OCI-LY3 (cell line): ENCODE measurements around the gene MAP2K6.

ENCODE experiments used
- H2AFZ ChIP-seq: fragments of 200-600, 300-600 bp; shearing (Covaris generic); 2 replicates; pipeline ENCODE4 v1.6.0; 2014; ENCODE audit warnings: antibody characterized with exemption, low read depth, low read length
- H3K27ac ChIP-seq: fragments of 200-600, 300-600 bp; sonication (generic); 2 replicates; pipeline ENCODE4 v1.5.1; 2014; ENCODE audit warnings: mild to moderate bottlenecking, low read length, moderate library complexity, mixed read lengths
- H3K27me3 ChIP-seq: fragments of 200-600, 300-600 bp; sonication (generic); 2 replicates; pipeline ENCODE4 v1.6.1; 2014; ENCODE audit warnings: low read depth, low read length, mixed read lengths
- H3K36me3 ChIP-seq: fragments of 200-600, 300-600 bp; sonication (generic); replicated peaks from 2 replicates; pipeline ENCODE3; 2014; ENCODE audit warnings: low read depth, low read length, mixed read lengths
- H3K4me1 ChIP-seq: fragments of 300-600, 200-600 bp; sonication (generic); 2 replicates; pipeline ENCODE4 v1.6.1; 2014; ENCODE audit warnings: low read length, mixed read lengths
- H3K4me2 ChIP-seq: fragments of 200-600, 300-600 bp; sonication (generic); 2 replicates; pipeline ENCODE4 v1.6.1; 2014; ENCODE audit warnings: low read length, mixed read lengths
- H3K4me3 ChIP-seq: fragments of 300-600, 200-600 bp; sonication (generic); 2 replicates; pipeline ENCODE4 v1.5.1; 2014; ENCODE audit warnings: antibody characterized with exemption, mild to moderate bottlenecking, low read length, moderate library complexity
- H3K79me2 ChIP-seq: fragments of 300-600, 200-600 bp; shearing (Covaris generic); 2 replicates; pipeline ENCODE4 v1.6.1; 2014; ENCODE audit warnings: mild to moderate bottlenecking, low read length, mixed read lengths
- H3K9ac ChIP-seq: fragments of 300-600, 200-600 bp; shearing (Covaris generic); 2 replicates; pipeline ENCODE4 v1.6.0; 2014; ENCODE audit warnings: mild to moderate bottlenecking, low read length, moderate library complexity
- H3K9me3 ChIP-seq: fragments of 200-600, 300-600 bp; shearing (Covaris generic); 2 replicates; pipeline ENCODE4 v1.6.1; 2014; ENCODE audit warnings: low read length, mixed read lengths; ENCODE audit not compliant: insufficient read depth
- H4K20me1 ChIP-seq: fragments of 200-600, 300-600 bp; sonication (generic); 2 replicates; pipeline ENCODE4 v1.6.1; 2016; ENCODE audit warnings: low read length, mixed read lengths; ENCODE audit not compliant: insufficient read depth
- EZH2phosphoT487 ChIP-seq: fragments of 200-600 bp; shearing (Covaris generic); IDR thresholded peaks from 2 replicates; pipeline ENCODE4 v1.6.1; 2018; ENCODE audit warnings: antibody characterized with exemption, mixed run types, low read depth
- TF ChIP-seq, protein P1 (sequence below): fragments of 200-600, 300-600 bp; sonication (generic); IDR thresholded peaks from 2 replicates; pipeline ENCODE4 v1.5.1; 2014; ENCODE audit warnings: antibody characterized with exemption, low read length, low read depth

The MAP2K6 gene

DNA sequence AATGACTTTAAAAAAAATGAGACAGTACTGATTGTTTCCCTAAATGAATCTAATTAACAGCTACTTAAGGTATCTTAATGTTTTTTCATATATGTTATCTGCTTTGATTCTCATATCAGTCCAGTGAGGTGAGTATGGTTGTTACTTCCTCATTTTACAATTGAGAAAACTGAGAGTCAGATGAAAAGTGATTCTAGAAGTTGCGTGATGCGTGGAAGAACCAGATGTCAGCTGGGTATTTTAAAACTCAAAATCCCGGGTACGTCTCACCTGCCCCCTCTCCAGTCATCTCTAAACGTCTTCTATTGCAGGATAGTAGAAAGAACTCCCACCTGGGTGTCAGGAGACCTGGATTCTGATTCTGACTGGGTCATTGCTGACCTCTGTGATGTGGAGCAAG, 89.2 kb downstream of the MAP2K6 start:
- H3K4me3 ChIP-seq, result peak overlapping the region; percentile 79
- TF ChIP-seq, protein P1, sequence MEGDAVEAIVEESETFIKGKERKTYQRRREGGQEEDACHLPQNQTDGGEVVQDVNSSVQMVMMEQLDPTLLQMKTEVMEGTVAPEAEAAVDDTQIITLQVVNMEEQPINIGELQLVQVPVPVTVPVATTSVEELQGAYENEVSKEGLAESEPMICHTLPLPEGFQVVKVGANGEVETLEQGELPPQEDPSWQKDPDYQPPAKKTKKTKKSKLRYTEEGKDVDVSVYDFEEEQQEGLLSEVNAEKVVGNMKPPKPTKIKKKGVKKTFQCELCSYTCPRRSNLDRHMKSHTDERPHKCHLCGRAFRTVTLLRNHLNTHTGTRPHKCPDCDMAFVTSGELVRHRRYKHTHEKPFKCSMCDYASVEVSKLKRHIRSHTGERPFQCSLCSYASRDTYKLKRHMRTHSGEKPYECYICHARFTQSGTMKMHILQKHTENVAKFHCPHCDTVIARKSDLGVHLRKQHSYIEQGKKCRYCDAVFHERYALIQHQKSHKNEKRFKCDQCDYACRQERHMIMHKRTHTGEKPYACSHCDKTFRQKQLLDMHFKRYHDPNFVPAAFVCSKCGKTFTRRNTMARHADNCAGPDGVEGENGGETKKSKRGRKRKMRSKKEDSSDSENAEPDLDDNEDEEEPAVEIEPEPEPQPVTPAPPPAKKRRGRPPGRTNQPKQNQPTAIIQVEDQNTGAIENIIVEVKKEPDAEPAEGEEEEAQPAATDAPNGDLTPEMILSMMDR, result no peak
- no peak for TF ChIP-seq EZH2phosphoT487
- no peaks in the 10 kb centered on the region; the same call in 1 of the 2 replicates for H3K79me2 ChIP-seq
- H3K9me3 ChIP-seq, result no peaks in the 10 kb centered on the region
- H3K27me3 ChIP-seq, result no peaks in the 10 kb centered on the region
- peaks cover 21% of the 10 kb centered on the region for H3K36me3 ChIP-seq
- peak overlapping the region; percentile 87 for H3K4me2 ChIP-seq
- peaks cover 57% of the 10 kb centered on the region for H3K4me1 ChIP-seq
- no peak overlapping the region for H2AFZ ChIP-seq
- peak overlapping the region; percentile 94 for H3K27ac ChIP-seq
- peak overlapping the region; percentile 83 for H3K9ac ChIP-seq
- no peaks in the 10 kb centered on the region for H4K20me1 ChIP-seq

DNA sequence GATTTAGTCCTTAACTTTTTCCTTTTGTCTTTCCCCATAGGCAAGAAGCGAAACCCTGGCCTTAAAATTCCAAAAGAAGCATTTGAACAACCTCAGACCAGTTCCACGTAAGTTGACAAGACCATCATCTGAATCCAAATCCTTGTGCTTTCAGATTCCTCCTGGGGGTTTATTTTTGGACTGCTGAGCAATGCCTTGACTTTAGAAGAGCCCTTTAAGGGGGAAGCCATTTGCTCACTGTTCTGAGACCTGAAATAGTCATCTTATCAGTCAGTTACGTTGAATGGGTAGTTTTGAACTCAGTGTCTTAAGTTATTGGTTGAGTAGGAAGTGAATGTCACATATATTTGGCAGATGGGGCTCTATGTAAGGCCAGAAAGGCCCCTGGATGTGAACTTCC, 91.2 kb downstream of the MAP2K6 start:
- Histone ChIP-seq H3K36me3 (peaks cover 35% of the 10 kb centered on the region), H3K4me1 (peaks cover 57% of the 10 kb centered on the region), H3K27ac (peak overlapping the region; percentile 26; the same call in 1 of the 2 replicates), H3K9ac (no peak overlapping the region), H3K79me2 (no peaks in the 10 kb centered on the region; the same call in 1 of the 2 replicates), H4K20me1 (no peaks in the 10 kb centered on the region), H3K4me3 (no peak overlapping the region), H2AFZ (no peak overlapping the region), H3K4me2 (no peak overlapping the region; the same call in 1 of the 2 replicates), H3K9me3 (no peaks in the 10 kb centered on the region), H3K27me3 (no peaks in the 10 kb centered on the region)
- TF ChIP-seq EZH2phosphoT487, result no peak
- TF ChIP-seq, protein P1, result no peak

DNA sequence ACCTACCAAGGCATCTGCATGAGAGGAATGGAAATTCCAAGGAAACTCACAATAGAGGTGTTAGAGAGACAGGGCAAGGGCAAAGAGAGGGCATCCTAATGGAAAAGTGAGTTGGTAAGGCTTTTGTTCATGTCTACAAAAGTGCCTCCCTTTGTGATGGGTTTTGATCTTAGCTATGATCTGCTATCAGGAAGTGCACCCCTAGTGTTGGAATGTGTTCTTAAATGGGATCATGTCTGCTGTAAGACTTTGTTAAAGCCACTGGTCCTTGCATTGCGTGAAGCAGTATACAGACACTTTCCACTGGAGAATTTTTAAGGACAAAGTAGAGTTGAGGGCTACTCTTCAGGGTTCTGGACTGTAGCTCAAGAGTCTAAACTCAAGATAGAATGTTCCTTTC, 92.0 kb downstream of the MAP2K6 start:
- H3K4me1 ChIP-seq, result peaks cover 50% of the 10 kb centered on the region
- H3K27me3 ChIP-seq, result no peaks in the 10 kb centered on the region
- no peaks in the 10 kb centered on the region; the same call in 1 of the 2 replicates for H3K79me2 ChIP-seq
- H3K9ac ChIP-seq, result no peak overlapping the region
- H3K4me3 ChIP-seq, result no peak overlapping the region
- no peak for TF ChIP-seq EZH2phosphoT487
- TF ChIP-seq, protein P1, result peak; percentile 34
- H2AFZ ChIP-seq, result no peak overlapping the region
- peaks cover 37% of the 10 kb centered on the region for H3K36me3 ChIP-seq
- H3K9me3 ChIP-seq, result no peaks in the 10 kb centered on the region
- H4K20me1 ChIP-seq, result no peaks in the 10 kb centered on the region
- H3K27ac ChIP-seq, result no peak overlapping the region
- H3K4me2 ChIP-seq, result no peak overlapping the region

DNA sequence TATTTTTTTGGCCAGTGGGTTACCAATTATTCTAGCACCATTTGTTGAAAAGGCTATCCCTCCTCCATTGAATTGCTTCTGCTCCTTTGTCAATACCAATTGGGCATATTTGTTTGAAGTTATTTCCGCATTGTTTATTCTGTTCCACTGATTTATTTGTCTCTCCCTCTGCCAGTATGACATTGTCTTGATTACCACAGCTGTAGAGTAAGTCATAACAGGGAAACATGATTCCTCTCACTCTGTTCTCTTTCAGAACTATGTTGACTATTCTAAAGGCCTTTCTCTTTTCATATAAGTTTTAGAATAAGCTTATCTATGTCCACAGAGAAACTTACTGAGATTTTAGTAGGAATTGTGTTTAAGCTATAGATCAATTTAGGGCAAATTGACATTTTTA, 94.3 kb downstream of the MAP2K6 start:
- TF ChIP-seq EZH2phosphoT487, result no peak
- TF ChIP-seq, protein P1, result no peak
- Histone ChIP-seq H3K27ac (no peak overlapping the region), H3K79me2 (no peaks in the 10 kb centered on the region; the same call in 1 of the 2 replicates), H4K20me1 (no peaks in the 10 kb centered on the region), H3K4me3 (no peak overlapping the region), H3K9ac (no peak overlapping the region), H3K36me3 (peaks cover 40% of the 10 kb centered on the region), H3K27me3 (no peaks in the 10 kb centered on the region), H3K9me3 (no peaks in the 10 kb centered on the region), H3K4me1 (peaks cover 29% of the 10 kb centered on the region), H3K4me2 (no peak overlapping the region), H2AFZ (no peak overlapping the region)
